HepG2 (cell line): ENCODE results near the gene DIABLO. TPM values are rescaled to one million over a fixed set of nuclear protein-coding genes. Genes with fewer than 3 reads are reported as not detected.
A peak's percentile ranks its signal among the peaks of the same experiment; 100 is the strongest.

Experiments used
- CEBPB ChIP-seq: IDR thresholded peaks from 2 replicates; pipeline ENCODE4 v1.6.1; 2011; ENCODE audit warnings: low read depth, low read length, improper control_type of control experiment, borderline replicate concordance
- EZH2 ChIP-seq: conservative IDR thresholded peaks from 2 replicates; pipeline ENCODE4 v1.6.1; 2012; ENCODE audit warnings: mild to moderate bottlenecking, low read depth, low read length, moderate library complexity
- FOXK1 ChIP-seq: sonication (generic); formaldehyde crosslinking; IDR thresholded peaks from 2 replicates; pipeline ENCODE4 v1.4.0; 2020; ENCODE audit warnings: low read depth, missing genetic modification reagents, borderline replicate concordance
- FOXO1 ChIP-seq: sonication (generic); formaldehyde crosslinking; IDR thresholded peaks from 2 replicates; pipeline ENCODE4 v1.4.0; 2020; ENCODE audit warnings: missing genetic modification reagents
- GATAD1 ChIP-seq: IDR thresholded peaks from 2 replicates; pipeline ENCODE4 v1.6.1; 2016; ENCODE audit warnings: missing genetic modification reagents, missing compliant biosample characterization
- HDAC1 ChIP-seq: sonication (generic); formaldehyde crosslinking; IDR thresholded peaks from 2 replicates; pipeline ENCODE4 v1.5.1; 2020; ENCODE audit warnings: mild to moderate bottlenecking, missing genetic modification reagents
- HMG20B ChIP-seq: conservative IDR thresholded peaks from 2 replicates; pipeline ENCODE4 v1.6.1; 2016; ENCODE audit warnings: missing genetic modification reagents, missing compliant biosample characterization
- HOXA5 ChIP-seq: sonication (generic); formaldehyde crosslinking; IDR thresholded peaks from 2 replicates; pipeline ENCODE4 v1.4.0; 2020; ENCODE audit warnings: missing genetic modification reagents
- MTF2 ChIP-seq: sonication (generic); formaldehyde crosslinking; IDR thresholded peaks from 2 replicates; pipeline ENCODE4 v1.5.0; 2020; ENCODE audit warnings: missing genetic modification reagents, borderline replicate concordance
- YEATS2 ChIP-seq: sonication (generic); formaldehyde crosslinking; IDR thresholded peaks from 2 replicates; pipeline ENCODE4 v1.4.0; 2020; ENCODE audit warnings: missing genetic modification reagents, borderline replicate concordance
- ZBTB33 ChIP-seq: sonication (generic); formaldehyde crosslinking; IDR thresholded peaks from 2 replicates; pipeline ENCODE4 v1.4.0; 2020; ENCODE audit warnings: missing genetic modification reagents
- ZMAT3 ChIP-seq: sonication (generic); formaldehyde crosslinking; conservative IDR thresholded peaks from 2 replicates; pipeline ENCODE4 v1.7.0; 2021; ENCODE audit warnings: missing genetic modification reagents
- ZNF18 ChIP-seq: sonication (generic); formaldehyde crosslinking; IDR thresholded peaks from 2 replicates; pipeline ENCODE4 v1.8.0; 2022; ENCODE audit warnings: mild to moderate bottlenecking, missing genetic modification reagents; ENCODE audit not compliant: insufficient replicate concordance
- ZNF264 ChIP-seq: sonication (generic); formaldehyde crosslinking; IDR thresholded peaks from 2 replicates; pipeline ENCODE4 v1.4.0; 2020; ENCODE audit warnings: missing genetic modification reagents
- ZNF503 ChIP-seq: sonication (generic); formaldehyde crosslinking; IDR thresholded peaks from 2 replicates; pipeline ENCODE4 v1.4.0; 2020; ENCODE audit warnings: missing genetic modification reagents
- ZNF549 ChIP-seq: sonication (generic); formaldehyde crosslinking; IDR thresholded peaks from 2 replicates; pipeline ENCODE4 v1.5.0; 2020; ENCODE audit warnings: missing genetic modification reagents
- ZSCAN31 ChIP-seq: sonication (generic); formaldehyde crosslinking; IDR thresholded peaks from 2 replicates; pipeline ENCODE4 v1.5.0; 2020; ENCODE audit warnings: low read depth, mild to moderate bottlenecking, missing genetic modification reagents
- polyA plus RNA-seq, 8 experiments: library from polyadenylated mRNA; depleted of rRNA in 3 of 8; stranded (reverse) in 7 of 8; unstranded in 1 of 8; fragments of >200 nt; fragmentation: Illumina TruSeq in 4 of 8; extraction: Trizol in 4 of 8; gene quantifications; 2 replicates each; pipeline versions ENCODE4 v1.2.1 to v1.2.3, GENCODE V29; 2011 to 2016; ENCODE audit warnings: low read depth in 4 of 8, missing spikeins in 1 of 8, mixed read lengths in 1 of 8; ENCODE audit not compliant: insufficient read depth in 1 of 8
- total RNA-seq, 5 experiments: library from RNA; depleted of rRNA; stranded (reverse); fragments of >200 nt; fragmentation: Illumina TruSeq; extraction: Trizol; gene quantifications; 2 replicates each; pipeline ENCODE4 v1.2.3, GENCODE V29; 2016; ENCODE audit warnings: low read depth in 1 of 5

Gene DIABLO
- total and polyA plus RNA-seq, 2 of the 13 experiments (the other 11 are each of a cell fraction or from before 2014, with no cell fraction given) = 20.7 to 70.9 TPM

- TF ChIP-seq ZMAT3 (CRISPR knock-in tag) = no peak
- TF ChIP-seq ZNF18 = no peak
- no peak for TF ChIP-seq ZNF264 (CRISPR knock-in tag)
- TF ChIP-seq FOXK1 (CRISPR knock-in tag) = no peak
- TF ChIP-seq MTF2 (CRISPR knock-in tag) = no peak
- TF ChIP-seq HDAC1 = 0 out of 2 replicates have a peak, but pooled peaks have one; percentile 15
- TF ChIP-seq ZSCAN31 (CRISPR knock-in tag) = no peak
- TF ChIP-seq CEBPB = peak; percentile 53; the same call in 1 of the 2 replicates
- TF ChIP-seq HMG20B = no peak
- no peak for TF ChIP-seq FOXO1
- TF ChIP-seq ZNF549 (CRISPR knock-in tag) = 0 out of 2 replicates have a peak, but pooled peaks have one; percentile 44
- no peak for TF ChIP-seq YEATS2 (CRISPR knock-in tag)
- no peak for TF ChIP-seq HOXA5 (CRISPR knock-in tag)
- no peak for TF ChIP-seq GATAD1 (CRISPR knock-in tag)
- TF ChIP-seq ZBTB33 (CRISPR knock-in tag) = 0 out of 2 replicates have a peak, but pooled peaks have one; percentile 38
- no peak for TF ChIP-seq ZNF503 (CRISPR knock-in tag)
- no peak for TF ChIP-seq EZH2
Observed at GRCh38 chr12:122235741-122236140, 9.9 kb upstream of the DIABLO start (continued).
